HUES48 (cell line): Measurements from ENCODE around the gene ZFP91.

ENCODE experiments used
- H3K27ac ChIP-seq: one replicate; pipeline ENCODE4 v1.7.0; 2013; ENCODE audit warnings: low read depth, low read length, inconsistent platforms
- H3K27me3 ChIP-seq: 2 replicates; pipeline ENCODE4 v1.6.1; 2013; ENCODE audit warnings: mild to moderate bottlenecking, low read length; ENCODE audit not compliant: control insufficient read depth, insufficient read depth
- H3K36me3 ChIP-seq: 2 replicates; pipeline ENCODE4 v1.6.1; 2013; ENCODE audit warnings: low read length; ENCODE audit not compliant: control insufficient read depth, insufficient read depth
- H3K4me1 ChIP-seq: 2 replicates; pipeline ENCODE4 v1.6.1; 2013; ENCODE audit warnings: mild to moderate bottlenecking, low read length; ENCODE audit not compliant: control insufficient read depth, insufficient read depth
- H3K4me3 ChIP-seq: 2 replicates; pipeline ENCODE4 v1.5.1; 2013; ENCODE audit warnings: mild to moderate bottlenecking, low read depth, low read length
- H3K9ac ChIP-seq: 2 replicates; pipeline ENCODE4 v1.6.1; 2013; ENCODE audit warnings: mild to moderate bottlenecking, low read depth, low read length, moderate library complexity
- H3K9me3 ChIP-seq: 2 replicates; pipeline ENCODE4 v1.6.1; 2013; ENCODE audit warnings: low read length; ENCODE audit not compliant: control insufficient read depth, insufficient read depth

Gene ZFP91

DNA sequence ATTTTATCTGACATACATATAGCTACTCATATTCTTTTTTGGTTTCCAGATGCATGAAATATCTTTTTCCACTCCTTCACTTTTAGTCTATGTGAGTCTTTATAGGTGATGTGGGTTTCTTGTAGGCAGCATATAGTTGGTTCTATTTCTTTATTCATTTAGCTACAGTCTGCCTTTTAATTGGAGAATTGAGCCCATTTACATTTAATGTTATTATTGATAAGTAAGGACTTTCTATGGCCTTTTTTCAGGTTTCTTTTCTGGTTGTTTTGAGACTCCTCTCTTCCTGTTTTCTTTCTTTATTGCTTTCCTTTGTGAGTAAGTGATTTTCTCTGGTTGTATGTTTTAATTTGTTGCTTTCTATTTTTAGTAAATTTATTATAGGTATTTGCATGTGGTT lies 70.8 kb downstream of the ZFP91 start:
- Histone ChIP-seq H3K36me3 (no peaks in the 10 kb centered on the region), H3K27ac (no peak overlapping the region), H3K4me3 (no peak overlapping the region), H3K4me1 (peaks cover 13% of the 10 kb centered on the region), H3K27me3 (0 out of 2 replicates have a peak, but pooled peaks cover 5% of the 10 kb centered on the region), H3K9me3 (peaks cover 24% of the 10 kb centered on the region), H3K9ac (no peak overlapping the region)

GRCh38 chr11:58650496-58650895 lies 71.6 kb downstream of the ZFP91 start:
- no peaks in the 10 kb centered on the region for H3K36me3 ChIP-seq
- H3K27me3 ChIP-seq, result 0 out of 2 replicates have a peak, but pooled peaks cover 5% of the 10 kb centered on the region
- peaks cover 13% of the 10 kb centered on the region for H3K4me1 ChIP-seq
- no peak overlapping the region for H3K4me3 ChIP-seq
- H3K9ac ChIP-seq, result no peak overlapping the region
- no peak overlapping the region for H3K27ac ChIP-seq
- H3K9me3 ChIP-seq, result peaks cover 15% of the 10 kb centered on the region

DNA sequence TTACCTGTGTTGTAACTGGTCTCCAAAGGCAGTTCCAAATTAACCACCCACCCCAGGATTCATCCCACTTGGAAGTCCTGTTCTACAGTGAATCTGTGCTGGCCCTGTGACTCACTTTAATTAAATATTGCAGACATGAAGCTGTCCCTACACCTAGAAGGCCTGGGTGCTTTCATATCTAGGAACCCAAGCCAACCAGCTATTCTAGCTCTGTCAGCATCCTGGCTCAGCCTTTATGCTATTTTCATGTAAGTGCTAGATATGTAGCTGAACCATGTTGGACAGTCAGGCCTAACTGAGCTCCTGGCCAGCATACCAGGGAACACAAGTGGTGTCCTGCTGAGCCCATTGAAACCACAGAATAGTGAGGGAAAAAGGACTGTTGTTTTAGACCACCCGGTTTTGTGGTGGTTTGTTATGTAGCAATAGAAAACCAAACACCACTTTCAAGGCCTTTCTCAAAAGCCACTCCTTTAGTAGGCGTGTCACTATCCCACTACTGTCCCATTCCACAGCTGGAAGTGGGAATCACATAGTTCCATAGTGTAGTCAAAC lies 73.9 kb downstream of the ZFP91 start:
- no peaks in the 10 kb centered on the region for H3K36me3 ChIP-seq
- no peak overlapping the region for H3K27ac ChIP-seq
- 0 out of 2 replicates have a peak, but pooled peaks cover 5% of the 10 kb centered on the region for H3K27me3 ChIP-seq
- H3K4me1 ChIP-seq, result peaks cover 13% of the 10 kb centered on the region
- H3K9ac ChIP-seq, result no peak overlapping the region
- no peaks in the 10 kb centered on the region for H3K9me3 ChIP-seq
- H3K4me3 ChIP-seq, result no peak overlapping the region

GRCh38 chr11:58654079-58654907 lies 75.4 kb downstream of the ZFP91 start:
- H3K27me3 ChIP-seq, result 0 out of 2 replicates have a peak, but pooled peaks cover 5% of the 10 kb centered on the region
- H3K9me3 ChIP-seq, result no peaks in the 10 kb centered on the region
- no peak overlapping the region for H3K9ac ChIP-seq
- no peak overlapping the region for H3K4me3 ChIP-seq
- H3K27ac ChIP-seq, result no peak overlapping the region
- H3K36me3 ChIP-seq, result no peaks in the 10 kb centered on the region
- H3K4me1 ChIP-seq, result peaks cover 13% of the 10 kb centered on the region

DNA sequence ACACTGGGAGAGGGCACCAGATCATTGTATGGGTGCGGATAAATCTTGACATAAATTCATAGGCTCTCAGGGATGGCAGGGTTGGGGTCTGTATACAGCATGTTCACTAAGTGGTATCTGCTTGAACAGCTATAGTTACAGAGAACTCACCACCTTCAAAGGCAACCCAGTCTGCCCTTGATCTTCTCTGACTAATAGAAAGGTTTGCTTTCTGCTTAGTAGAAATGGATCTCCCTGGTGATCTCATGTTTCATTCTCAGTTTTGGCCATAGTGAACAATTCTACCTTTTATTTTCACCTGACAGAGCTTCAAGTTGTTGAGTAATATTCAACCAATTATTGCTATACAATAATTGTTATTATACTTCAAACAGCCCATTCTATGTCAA lies 76.0 kb downstream of the ZFP91 start:
- Histone ChIP-seq H3K36me3 (no peaks in the 10 kb centered on the region), H3K4me3 (no peak overlapping the region), H3K9me3 (no peaks in the 10 kb centered on the region), H3K9ac (no peak overlapping the region), H3K4me1 (peaks cover 13% of the 10 kb centered on the region), H3K27me3 (0 out of 2 replicates have a peak, but pooled peaks cover 5% of the 10 kb centered on the region), H3K27ac (no peak overlapping the region)

GRCh38 chr11:58656348-58656747 lies 77.5 kb downstream of the ZFP91 start:
- Histone ChIP-seq H3K9me3 (no peaks in the 10 kb centered on the region; the same call in 1 of the 2 replicates), H3K9ac (no peak overlapping the region), H3K4me3 (no peak overlapping the region), H3K27ac (no peak overlapping the region), H3K27me3 (0 out of 2 replicates have a peak, but pooled peaks cover 5% of the 10 kb centered on the region), H3K36me3 (no peaks in the 10 kb centered on the region), H3K4me1 (peaks cover 13% of the 10 kb centered on the region)

DNA sequence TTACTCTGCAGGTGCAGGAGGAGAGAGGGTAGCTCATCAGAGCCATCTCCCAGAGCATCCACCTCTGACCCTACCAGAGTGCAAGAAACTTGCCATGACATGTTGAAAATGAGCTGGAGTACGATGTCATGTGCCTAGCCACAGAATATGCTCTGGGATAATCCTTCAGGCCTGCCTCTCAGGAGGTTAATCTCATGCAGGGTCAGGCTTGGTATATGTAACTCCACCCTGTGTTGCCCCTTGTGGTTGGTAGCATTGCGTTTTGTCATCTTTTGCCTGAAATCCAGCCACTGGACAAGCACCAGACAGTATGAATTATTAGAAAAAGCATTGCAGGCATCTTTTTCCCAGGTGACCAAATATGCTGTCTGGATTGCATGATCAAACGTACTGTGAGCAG lies 79.8 kb downstream of the ZFP91 start:
- no peak overlapping the region for H3K27ac ChIP-seq
- 0 out of 2 replicates have a peak, but pooled peaks cover 5% of the 10 kb centered on the region for H3K27me3 ChIP-seq
- H3K36me3 ChIP-seq, result no peaks in the 10 kb centered on the region
- H3K4me1 ChIP-seq, result no peaks in the 10 kb centered on the region
- H3K9ac ChIP-seq, result no peak overlapping the region
- peaks cover 14% of the 10 kb centered on the region; the same call in 1 of the 2 replicates for H3K9me3 ChIP-seq
- H3K4me3 ChIP-seq, result no peak overlapping the region

GRCh38 chr11:58659404-58659803 lies 80.5 kb downstream of the ZFP91 start:
- Histone ChIP-seq H3K4me1 (no peaks in the 10 kb centered on the region), H3K27me3 (0 out of 2 replicates have a peak, but pooled peaks cover 3% of the 10 kb centered on the region), H3K36me3 (no peaks in the 10 kb centered on the region), H3K27ac (no peak overlapping the region), H3K9me3 (peaks cover 20% of the 10 kb centered on the region; the same call in 1 of the 2 replicates), H3K9ac (no peak overlapping the region), H3K4me3 (no peak overlapping the region)

DNA sequence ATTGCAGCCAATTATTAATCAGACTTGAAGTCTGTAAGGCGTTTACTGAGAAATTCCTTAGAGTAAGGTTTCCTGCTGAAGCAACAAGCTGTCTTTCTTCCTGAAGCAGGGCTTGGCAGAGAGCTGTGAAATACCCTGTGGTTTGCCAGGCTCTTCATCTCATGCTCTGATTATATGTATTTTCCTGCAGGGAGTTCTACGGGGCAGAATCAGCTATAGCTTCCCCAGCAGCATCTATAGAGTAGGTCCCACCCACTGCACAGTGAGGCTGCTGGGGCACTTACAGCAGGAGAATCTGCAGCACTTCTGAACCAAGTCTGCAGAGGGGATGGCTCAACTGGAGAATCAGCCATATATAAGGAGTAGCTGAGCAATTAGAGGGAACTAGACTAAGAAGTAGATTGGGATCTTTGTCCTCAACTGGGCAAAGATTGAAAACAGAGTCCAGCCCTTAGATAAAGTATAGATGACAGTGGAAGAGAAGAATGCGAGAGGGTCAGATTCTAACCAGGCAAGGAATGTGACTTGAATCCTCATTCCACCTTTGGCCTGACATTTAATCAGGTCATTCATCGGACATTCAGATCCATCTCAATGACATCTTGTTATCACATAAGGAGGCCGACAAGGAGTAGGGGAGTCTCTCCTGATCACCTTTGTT lies 81.2 kb downstream of the ZFP91 start:
- H3K27ac ChIP-seq, result no peak overlapping the region
- peaks cover 22% of the 10 kb centered on the region; the same call in 1 of the 2 replicates for H3K9me3 ChIP-seq
- H3K27me3 ChIP-seq, result no peaks in the 10 kb centered on the region
- no peaks in the 10 kb centered on the region for H3K36me3 ChIP-seq
- no peak overlapping the region for H3K4me3 ChIP-seq
- H3K9ac ChIP-seq, result no peak overlapping the region
- no peaks in the 10 kb centered on the region for H3K4me1 ChIP-seq
